ENCODE results near the gene KRT83.

KRT83 gene

GRCh38 chr12:52327052-52327829 is 6.0 kb upstream of the KRT83 start:
- H3K27me3 ChIP-seq (ENCODE audit: insufficient read depth, poor library complexity, severe bottlenecking): peaks cover 14% of the 10 kb centered on the region
- TF ChIP-seq REST (IDR thresholded peaks at IDR 0.05; ENCODE audit: insufficient replicate concordance, low read depth): no peak
- no peak for TF ChIP-seq SPI1 (IDR thresholded peaks at IDR 0.05; ENCODE audit: borderline replicate concordance, low read depth)
- peak; percentile 98 for TF ChIP-seq CTCF (IDR thresholded peaks at IDR 0.05; ENCODE audit: insufficient read depth, low read length)
- TF ChIP-seq GABPA (IDR thresholded peaks at IDR 0.05; ENCODE audit: low read depth): no peak
- TF ChIP-seq POLR2AphosphoS5 (IDR thresholded peaks at IDR 0.05; ENCODE audit: low read depth): no peak
- H3K4me3 ChIP-seq (replicated peaks; ENCODE audit: insufficient read depth, low read length): no peak overlapping the region
- peak; percentile 65 to 84 for DNase-seq (ENCODE audit: low read depth in 1 of 2, low spot score in 1 of 2)
- H3K27ac ChIP-seq (replicated peaks): no peak overlapping the region

- TF ChIP-seq POLR2AphosphoS5 (IDR thresholded peaks at IDR 0.05; ENCODE audit: low read depth) (no peak), REST (IDR thresholded peaks at IDR 0.05; ENCODE audit: insufficient replicate concordance, low read depth) (no peak), GABPA (IDR thresholded peaks at IDR 0.05; ENCODE audit: low read depth) (no peak), CTCF (IDR thresholded peaks at IDR 0.05; ENCODE audit: insufficient read depth, low read length) (no peak), SPI1 (IDR thresholded peaks at IDR 0.05; ENCODE audit: borderline replicate concordance, low read depth) (no peak)
- H3K4me3 ChIP-seq (replicated peaks; ENCODE audit: insufficient read depth, low read length): no peak overlapping the region
- no peak overlapping the region for H3K27ac ChIP-seq (replicated peaks)
- DNase-seq (ENCODE audit: low read depth in 1 of 2, low spot score in 1 of 2): no peak
- peaks cover 16% of the 10 kb centered on the region for H3K27me3 ChIP-seq (ENCODE audit: insufficient read depth, poor library complexity, severe bottlenecking)
These were observed 2.9 kb upstream of the KRT83 start for GRCh38 chr12:52324153-52324444.

- Histone ChIP-seq H3K27ac (replicated peaks) (no peak overlapping the region), H3K4me3 (replicated peaks; ENCODE audit: insufficient read depth, low read length) (no peak overlapping the region), H3K27me3 (ENCODE audit: insufficient read depth, poor library complexity, severe bottlenecking) (peaks cover 16% of the 10 kb centered on the region)
- DNase-seq (ENCODE audit: low read depth in 1 of 2, low spot score in 1 of 2): no peak
- no peak for TF ChIP-seq SPI1 (IDR thresholded peaks at IDR 0.05; ENCODE audit: borderline replicate concordance, low read depth)
- no peak for TF ChIP-seq POLR2AphosphoS5 (IDR thresholded peaks at IDR 0.05; ENCODE audit: low read depth)
- no peak for TF ChIP-seq CTCF (IDR thresholded peaks at IDR 0.05; ENCODE audit: insufficient read depth, low read length)
These were observed 2.4 kb upstream of the KRT83 start for GRCh38 chr12:52323416-52324152.
